AG04449 (cell line): Measurements from ENCODE around the gene CCDC92.

Experiments used
- CTCF ChIA-PET: fragments of 350-600 bp; formaldehyde crosslinking; extraction: SDS; loops from one replicate; lab custom pipeline; 2021; ENCODE audit warnings: antibody characterized with exemption; lab: Yijun Ruan, JAX
- POLR2A ChIA-PET: fragments of 400-600, 350-600 bp; formaldehyde crosslinking; extraction: SDS; loops from one replicate; lab custom pipeline; 2020; ENCODE audit warnings: antibody characterized with exemption, inconsistent platforms; lab: Yijun Ruan, JAX
- DNase-seq: peaks from one replicate; pipeline ENCODE4 v3.0.0-alpha.2; 2010; ENCODE audit warnings: low read depth, low spot score
- H3K4me3 ChIP-seq: 2 replicates; pipeline ENCODE4 v1.5.1; 2011; ENCODE audit warnings: low read depth, mild to moderate bottlenecking, control low read depth, low read length
- CTCF ChIP-seq: IDR thresholded peaks from one replicate; pipeline ENCODE4 v1.5.1; 2011; ENCODE audit warnings: mild to moderate bottlenecking, moderate library complexity, low read length, control low read depth, inconsistent platforms; ENCODE audit not compliant: insufficient read depth; ENCODE audit errors: missing control alignments

The CCDC92 gene

GRCh38 chr12:123923927-123924326 lies 48.7 kb downstream of the CCDC92 start:
- POLR2A ChIA-PET = no interaction called here
- CTCF ChIA-PET = interaction anchor here (1.3 to 1.5 kb wide), 3 partner anchors 11 to 19 kb away, joined by 3 to 4 read pairs (median 4); no protein-coding TSS in a partner anchor
- DNase-seq = no peak
- no peak for TF ChIP-seq CTCF
- H3K4me3 ChIP-seq = no peak overlapping the region

- POLR2A ChIA-PET = no interaction called here
- CTCF ChIA-PET = interaction anchor here (1.3 to 1.5 kb wide), 3 partner anchors 10 to 18 kb away, joined by 3 to 4 read pairs (median 4); no protein-coding TSS in a partner anchor
Observed at GRCh38 chr12:123923038-123923437, 49.6 kb downstream of the CCDC92 start.

GRCh38 chr12:123919980-123920360 lies 52.7 kb downstream of the CCDC92 start:
- ChIA-PET CTCF (interaction anchor here (1.8 to 3.1 kb wide), 2 partner anchors 16 to 64 kb away, joined by 7 to 30 read pairs; no protein-coding TSS in a partner anchor), POLR2A (no interaction called here)
- no peak for DNase-seq
- H3K4me3 ChIP-seq = no peak overlapping the region
- no peak for TF ChIP-seq CTCF

More at GRCh38 chr12:123923038-123923437, 49.6 kb downstream of the CCDC92 start:
- TF ChIP-seq CTCF = no peak
- H3K4me3 ChIP-seq = no peak overlapping the region
- DNase-seq = no peak

- no peak for DNase-seq
- ChIA-PET POLR2A (no interaction called here), CTCF (interaction anchor here (1.3 to 3.1 kb wide), 2 partner anchors 9 to 13 kb away, joined by 3 to 30 read pairs; no protein-coding TSS in a partner anchor)
- no peak for TF ChIP-seq CTCF
- no peak overlapping the region for H3K4me3 ChIP-seq
Observed at GRCh38 chr12:123917337-123917850, 55.2 kb downstream of the CCDC92 start.

- TF ChIP-seq CTCF = no peak
- ChIA-PET POLR2A (no interaction called here), CTCF (interaction anchor here (1.3 to 4.2 kb wide), 2 partner anchors 9 to 12 kb away, joined by 3 to 36 read pairs; no protein-coding TSS in a partner anchor)
- DNase-seq = no peak
- no peak overlapping the region for H3K4me3 ChIP-seq
Observed at GRCh38 chr12:123916729-123917128, 55.9 kb downstream of the CCDC92 start.

- ChIA-PET POLR2A (no interaction called here), CTCF (interaction anchor here (4.2 kb wide), 1 partner anchor 10 kb away, joined by 36 read pairs; no protein-coding TSS in a partner anchor)
- H3K4me3 ChIP-seq = no peak overlapping the region
- no peak for TF ChIP-seq CTCF
- DNase-seq = no peak
Observed at GRCh38 chr12:123914726-123915333, 57.8 kb downstream of the CCDC92 start.
